Coronary artery (tissue), 2 donors: ENCODE results near the gene TMOD1.

ENCODE experiments used
- DNase-seq: peaks from one replicate; pipeline ENCODE4 v3.0.0-alpha.2; 2017; ENCODE audit warnings: low spot score
- H3K27ac ChIP-seq, 2 donors: fragments of 200-600 bp; sonication (generic); one replicate each; pipeline ENCODE4 v1.5.1; 2016 to 2019
- H3K4me3 ChIP-seq: fragments of 200-600 bp; sonication (generic); 2 replicates; pipeline ENCODE4 v1.5.1; 2016; ENCODE audit warnings: mild to moderate bottlenecking, moderate library complexity
- TF ChIP-seq, protein P1 (sequence below): fragments of 200-600 bp; sonication (generic); IDR thresholded peaks from one replicate; pipeline ENCODE4 v1.5.1; 2019; ENCODE audit warnings: antibody characterized with exemption

Gene TMOD1

DNA sequence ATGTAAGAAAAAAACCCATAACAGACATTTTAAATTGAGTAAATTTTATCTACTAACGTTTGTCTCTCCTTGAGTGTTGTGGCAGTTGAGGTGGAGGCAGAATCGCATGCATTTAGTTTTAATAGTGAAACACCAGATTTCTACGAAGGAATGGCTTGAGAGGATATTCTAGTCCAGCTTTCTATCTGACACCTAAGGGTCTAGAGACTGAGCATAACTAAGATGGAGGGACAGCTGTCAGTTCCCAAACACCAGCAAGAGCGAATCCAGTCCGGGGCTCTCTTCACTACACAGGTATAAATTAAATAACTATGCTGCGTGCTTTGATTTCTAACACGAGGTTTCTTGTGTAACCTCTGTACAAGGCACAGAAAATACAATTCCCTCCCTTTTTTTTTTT, 133.6 kb downstream of the TMOD1 start:
- Histone ChIP-seq H3K27ac (no peak overlapping the region), H3K4me3 (peak overlapping the region; percentile 89)
- DNase-seq = no peak
- TF ChIP-seq, protein P1, sequence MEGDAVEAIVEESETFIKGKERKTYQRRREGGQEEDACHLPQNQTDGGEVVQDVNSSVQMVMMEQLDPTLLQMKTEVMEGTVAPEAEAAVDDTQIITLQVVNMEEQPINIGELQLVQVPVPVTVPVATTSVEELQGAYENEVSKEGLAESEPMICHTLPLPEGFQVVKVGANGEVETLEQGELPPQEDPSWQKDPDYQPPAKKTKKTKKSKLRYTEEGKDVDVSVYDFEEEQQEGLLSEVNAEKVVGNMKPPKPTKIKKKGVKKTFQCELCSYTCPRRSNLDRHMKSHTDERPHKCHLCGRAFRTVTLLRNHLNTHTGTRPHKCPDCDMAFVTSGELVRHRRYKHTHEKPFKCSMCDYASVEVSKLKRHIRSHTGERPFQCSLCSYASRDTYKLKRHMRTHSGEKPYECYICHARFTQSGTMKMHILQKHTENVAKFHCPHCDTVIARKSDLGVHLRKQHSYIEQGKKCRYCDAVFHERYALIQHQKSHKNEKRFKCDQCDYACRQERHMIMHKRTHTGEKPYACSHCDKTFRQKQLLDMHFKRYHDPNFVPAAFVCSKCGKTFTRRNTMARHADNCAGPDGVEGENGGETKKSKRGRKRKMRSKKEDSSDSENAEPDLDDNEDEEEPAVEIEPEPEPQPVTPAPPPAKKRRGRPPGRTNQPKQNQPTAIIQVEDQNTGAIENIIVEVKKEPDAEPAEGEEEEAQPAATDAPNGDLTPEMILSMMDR = no peak

DNA sequence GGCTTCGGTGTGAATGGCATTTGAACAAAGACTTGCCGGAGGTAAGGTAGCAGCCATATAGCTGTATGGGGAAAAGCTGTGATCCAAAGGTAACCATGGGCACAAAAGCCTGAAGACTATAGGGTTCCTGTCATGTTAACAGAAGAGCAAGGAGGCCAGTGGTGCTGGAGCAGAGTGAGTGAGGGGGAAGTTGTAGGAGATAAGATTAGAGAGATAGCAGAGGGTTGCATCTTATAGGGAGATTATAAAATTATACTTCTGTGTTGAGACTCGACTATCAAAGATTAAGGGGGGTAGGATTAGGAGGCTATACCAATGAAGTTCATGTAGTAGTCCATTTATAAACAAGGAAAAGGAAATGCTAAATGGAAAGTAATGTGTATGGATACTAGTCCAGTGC, 135.4 kb downstream of the TMOD1 start:
- TF ChIP-seq, protein P1 = no peak
- Histone ChIP-seq H3K27ac (no peak overlapping the region), H3K4me3 (no peak overlapping the region)
- no peak for DNase-seq

DNA sequence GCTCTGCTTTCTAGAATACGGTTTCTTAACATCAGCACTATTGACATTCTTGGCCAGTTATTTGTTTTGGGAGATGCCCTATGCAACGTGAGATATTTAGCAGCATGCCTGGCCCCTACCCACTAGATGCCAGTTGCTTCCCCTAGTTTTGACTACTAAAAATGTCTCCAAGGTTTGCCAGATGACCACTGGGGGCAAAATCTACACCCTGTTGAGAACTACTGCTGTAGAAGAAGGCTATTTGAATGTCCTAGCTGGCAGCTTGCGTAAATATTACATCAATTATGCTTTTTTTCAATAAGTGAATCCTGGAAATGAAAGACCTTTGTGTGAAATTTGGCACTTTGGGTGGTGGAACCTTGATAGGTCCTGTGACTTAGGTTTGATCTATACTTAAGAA, 137.2 kb downstream of the TMOD1 start:
- no peak for DNase-seq
- TF ChIP-seq, protein P1 = no peak
- H3K27ac ChIP-seq = no peak overlapping the region
- H3K4me3 ChIP-seq = no peak overlapping the region

DNA sequence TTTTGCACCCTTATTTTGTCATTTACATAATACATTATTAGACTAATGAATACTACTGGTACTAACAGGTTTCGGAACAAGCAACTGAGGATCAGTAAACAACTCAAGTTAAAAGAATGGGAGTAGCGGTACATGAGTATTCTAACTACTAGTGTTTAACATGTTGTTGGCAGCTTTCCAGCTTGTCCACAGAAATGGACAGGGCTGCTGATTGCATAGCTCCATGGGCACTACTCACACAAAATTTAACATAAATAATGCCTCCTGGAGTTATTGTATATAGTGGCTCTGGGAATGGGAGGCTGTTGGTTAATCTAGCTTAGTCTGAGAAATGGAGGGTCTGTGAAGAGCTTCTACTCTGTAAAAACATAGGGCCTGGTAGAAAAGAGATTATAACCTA, 138.9 kb downstream of the TMOD1 start:
- TF ChIP-seq, protein P1 = no peak
- H3K4me3 ChIP-seq = no peak overlapping the region
- H3K27ac ChIP-seq = no peak overlapping the region
- no peak for DNase-seq

DNA sequence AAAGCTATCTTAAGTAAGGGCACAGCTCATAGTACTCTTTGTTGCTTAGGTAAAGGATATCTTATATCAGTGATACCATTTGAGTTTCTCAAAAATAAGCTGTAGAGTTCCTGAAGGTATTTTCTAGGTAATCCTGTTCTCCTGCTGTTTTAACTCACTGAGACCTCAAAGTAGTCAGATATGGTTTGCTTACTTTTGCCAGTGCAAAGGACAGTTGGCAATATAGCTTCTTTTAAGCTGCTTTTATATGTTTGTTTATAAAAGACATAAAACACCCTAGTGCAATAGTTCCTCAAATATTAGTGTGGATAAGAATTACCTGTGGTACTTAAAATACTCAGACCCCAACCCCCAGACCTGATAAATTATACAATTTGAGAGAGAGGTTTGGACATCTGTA, 144.3 kb downstream of the TMOD1 start:
- DNase-seq = no peak
- Histone ChIP-seq H3K27ac (no peak overlapping the region), H3K4me3 (no peak overlapping the region)
- TF ChIP-seq, protein P1 = no peak

DNA sequence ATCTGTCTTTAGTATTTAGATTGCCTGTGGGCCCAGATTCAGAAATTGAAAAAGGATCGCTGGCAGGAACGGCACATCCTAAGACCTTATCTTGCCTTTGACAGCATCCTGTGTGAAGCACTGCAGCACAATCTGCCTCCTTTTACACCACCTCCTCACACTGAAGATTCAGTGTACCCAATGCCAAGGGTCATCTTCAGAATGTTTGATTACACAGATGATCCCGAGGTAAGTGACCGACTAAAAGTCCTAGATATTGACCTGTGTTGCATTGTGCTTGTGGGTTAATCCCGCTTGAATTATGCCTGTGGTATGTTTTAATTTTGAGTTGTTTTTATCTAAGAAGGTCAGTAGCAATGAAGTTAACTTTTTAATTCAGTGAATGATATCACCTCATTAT, 146.5 kb downstream of the TMOD1 start:
- no peak for DNase-seq

More for the DNA sequence above, 146.5 kb downstream of the TMOD1 start:
- TF ChIP-seq, protein P1 = no peak
- Histone ChIP-seq H3K27ac (no peak overlapping the region), H3K4me3 (no peak overlapping the region)
